ENCODE measurements around the gene DRD4.
"Not testable (repeated sequence)": the region's sequence is repeated elsewhere in the genome, so short reads cannot be mapped to it uniquely, and the experiment has no call there.

Gene DRD4

GRCh38 chr11:643849-644738, 7.0 kb downstream of the DRD4 start:
- DNase-seq (ENCODE audit: low spot score) = no peak

GRCh38 chr11:645536-645935, 8.5 kb downstream of the DRD4 start:
- no peak for DNase-seq (ENCODE audit: low spot score)

- no peak for DNase-seq (ENCODE audit: low spot score)
These were observed 9.1 kb downstream of the DRD4 start for GRCh38 chr11:646214-646613.

- DNase-seq (ENCODE audit: low spot score) = not testable (repeated sequence)
These were observed 10.6 kb downstream of the DRD4 start for GRCh38 chr11:647672-648158.

- DNase-seq (ENCODE audit: low spot score) = no peak
These were observed 13.4 kb downstream of the DRD4 start for GRCh38 chr11:650482-650881.

DNA sequence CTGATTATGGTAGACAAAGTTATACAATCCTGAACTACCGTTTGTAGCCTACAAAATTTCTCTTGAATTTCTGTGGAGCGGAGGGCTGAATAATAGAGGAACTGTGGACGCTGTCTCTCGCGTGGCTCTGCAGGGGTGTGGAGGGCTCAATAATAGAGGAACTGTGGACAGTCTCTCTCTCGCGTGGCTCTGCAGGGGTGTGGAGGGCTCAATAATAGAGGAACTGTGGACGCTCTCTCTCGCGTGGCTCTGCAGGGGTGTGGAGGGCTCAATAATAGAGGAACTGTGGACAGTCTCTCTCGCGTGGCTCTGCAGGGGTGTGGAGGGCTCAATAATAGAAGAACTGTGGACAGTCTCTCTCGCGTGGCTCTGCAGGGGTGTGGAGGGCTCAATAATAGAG, 16.1 kb downstream of the DRD4 start:
- DNase-seq (ENCODE audit: low spot score) = not testable (repeated sequence)

GRCh38 chr11:653837-654236, 16.8 kb downstream of the DRD4 start:
- no peak for DNase-seq (ENCODE audit: low spot score)

GRCh38 chr11:654444-654843, 17.4 kb downstream of the DRD4 start:
- not testable (repeated sequence) for DNase-seq (ENCODE audit: low spot score)

- DNase-seq (ENCODE audit: low spot score) = no peak
These were observed 18.1 kb downstream of the DRD4 start for GRCh38 chr11:655036-655726.

- no peak for DNase-seq (ENCODE audit: low spot score)
These were observed 19.4 kb downstream of the DRD4 start for GRCh38 chr11:656426-656825.

DNA sequence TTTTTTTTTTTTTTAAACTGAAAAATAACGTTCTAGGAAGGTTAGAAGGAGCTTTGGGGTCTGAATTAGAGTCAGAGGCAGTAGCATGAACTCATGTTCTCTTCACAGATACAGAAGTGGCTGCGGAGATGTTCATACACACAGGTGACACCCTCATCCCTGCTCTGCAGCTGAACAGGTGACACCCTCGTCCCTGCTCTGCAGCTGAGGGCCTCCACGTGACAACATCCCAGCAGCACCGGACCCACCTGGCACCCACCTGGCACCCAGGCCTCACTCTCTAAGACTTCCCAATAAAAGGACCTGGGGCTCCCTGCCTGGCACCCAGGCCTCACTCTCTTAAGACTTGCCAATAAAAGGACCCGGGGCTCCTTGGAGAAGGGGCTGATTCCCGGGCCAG, 19.8 kb downstream of the DRD4 start:
- DNase-seq (ENCODE audit: low spot score) = no peak

DNA sequence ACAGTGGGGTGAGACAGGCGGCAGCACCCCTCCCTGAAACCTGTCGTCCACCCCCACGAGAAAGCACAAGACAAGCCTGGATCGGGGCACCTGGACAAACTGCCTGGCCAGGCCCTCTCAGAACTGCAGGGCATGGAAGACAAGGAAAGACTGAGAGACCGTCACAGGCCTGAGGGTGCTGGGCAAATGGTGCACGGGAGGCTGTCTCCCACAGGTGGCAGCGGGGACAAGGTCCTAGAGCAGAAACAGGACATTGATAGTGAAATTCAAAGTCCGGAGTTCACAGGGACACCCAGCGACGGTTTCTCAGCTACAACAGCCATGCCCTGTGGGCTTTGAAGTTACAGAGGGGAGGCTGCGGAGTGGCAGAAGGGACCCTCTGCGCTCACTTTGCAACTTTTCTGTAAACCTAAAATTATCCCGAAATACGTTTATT, 20.6 kb downstream of the DRD4 start:
- DNase-seq (ENCODE audit: low spot score) = no peak

DNA sequence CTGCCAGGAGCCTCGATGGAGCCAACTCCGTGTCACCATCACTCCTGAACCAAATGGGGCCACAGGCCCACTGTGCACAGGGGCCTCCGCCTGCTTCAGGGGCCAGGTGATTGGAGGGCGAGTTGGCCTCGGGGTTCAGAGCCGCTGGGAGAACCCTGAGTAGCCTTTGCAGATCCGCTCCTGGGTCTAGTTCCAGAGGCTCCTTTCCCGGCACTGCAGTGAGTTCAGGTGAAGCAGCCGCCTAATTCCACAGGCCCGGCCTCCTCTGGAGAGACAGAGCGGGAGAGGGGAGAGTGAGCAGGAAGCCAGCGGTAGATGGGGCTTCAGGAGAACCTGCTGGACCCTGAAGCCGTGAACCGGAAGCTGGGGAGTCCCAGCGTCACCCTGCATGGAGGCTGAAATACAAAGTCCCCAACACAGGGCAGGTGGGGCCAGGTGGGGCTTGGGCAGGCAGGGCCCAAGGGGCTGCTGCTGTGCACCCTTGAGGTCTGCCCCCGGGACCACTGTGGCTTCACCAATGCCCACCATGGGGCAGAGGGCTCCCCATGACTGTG, 22.5 kb downstream of the DRD4 start:
- DNase-seq (ENCODE audit: low spot score) = no peak

DNA sequence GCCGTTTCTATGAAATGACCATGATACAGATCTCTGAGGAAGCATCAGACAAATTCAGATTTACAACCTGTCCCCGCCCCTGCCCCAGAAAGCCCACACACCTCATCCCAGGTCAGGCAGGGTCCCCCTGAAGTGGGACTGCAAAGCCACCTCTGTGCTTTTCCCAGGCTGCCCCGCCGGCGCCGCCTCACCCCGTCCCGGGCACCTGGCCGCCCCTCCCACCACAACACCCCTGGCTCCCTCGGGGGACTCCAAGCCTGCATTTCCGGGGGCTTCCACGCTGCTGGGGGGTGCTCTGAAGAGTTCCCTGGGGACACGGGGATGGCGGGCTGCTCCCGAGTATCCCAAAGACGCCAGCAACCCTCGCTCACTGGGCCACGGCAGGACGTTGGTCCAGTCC, 23.2 kb downstream of the DRD4 start:
- DNase-seq (ENCODE audit: low spot score) = no peak

DNA sequence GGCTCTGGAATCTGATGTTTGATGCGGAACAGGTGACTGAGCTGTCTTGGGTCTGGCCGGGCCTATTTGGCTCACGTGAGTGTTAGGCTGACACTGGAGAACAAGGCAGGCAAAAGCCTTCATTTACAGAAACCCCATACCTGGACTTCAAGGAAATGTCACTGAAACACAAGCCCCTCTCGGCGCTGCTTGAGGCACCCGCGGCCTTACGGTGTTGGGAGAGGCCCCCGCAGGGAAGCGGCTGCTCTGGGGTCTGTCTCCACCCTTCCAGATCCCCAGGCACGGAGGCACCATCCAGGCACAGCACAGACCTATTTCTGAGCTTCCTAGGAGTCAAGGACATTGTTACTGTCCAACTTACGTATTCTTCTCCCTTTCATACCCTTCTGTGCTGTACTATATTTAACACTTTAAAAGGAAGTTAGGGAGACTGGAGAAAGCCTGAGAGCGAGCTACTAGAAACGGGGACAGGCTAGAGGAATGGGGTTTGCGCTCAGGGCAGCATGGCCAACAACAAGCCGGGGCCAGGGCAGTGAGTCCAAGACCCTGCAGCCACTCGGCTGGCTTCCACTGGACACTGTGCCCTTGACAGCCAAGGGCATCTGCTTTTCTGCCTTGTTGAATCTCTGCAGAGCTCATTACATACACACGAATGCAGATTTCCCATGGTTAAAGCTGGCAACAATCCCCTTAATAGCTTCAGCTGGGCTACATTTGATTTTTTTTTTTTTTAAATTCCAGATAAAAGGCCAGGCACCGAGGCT, 23.8 kb downstream of the DRD4 start:
- DNase-seq (ENCODE audit: low spot score) = no peak

DNA sequence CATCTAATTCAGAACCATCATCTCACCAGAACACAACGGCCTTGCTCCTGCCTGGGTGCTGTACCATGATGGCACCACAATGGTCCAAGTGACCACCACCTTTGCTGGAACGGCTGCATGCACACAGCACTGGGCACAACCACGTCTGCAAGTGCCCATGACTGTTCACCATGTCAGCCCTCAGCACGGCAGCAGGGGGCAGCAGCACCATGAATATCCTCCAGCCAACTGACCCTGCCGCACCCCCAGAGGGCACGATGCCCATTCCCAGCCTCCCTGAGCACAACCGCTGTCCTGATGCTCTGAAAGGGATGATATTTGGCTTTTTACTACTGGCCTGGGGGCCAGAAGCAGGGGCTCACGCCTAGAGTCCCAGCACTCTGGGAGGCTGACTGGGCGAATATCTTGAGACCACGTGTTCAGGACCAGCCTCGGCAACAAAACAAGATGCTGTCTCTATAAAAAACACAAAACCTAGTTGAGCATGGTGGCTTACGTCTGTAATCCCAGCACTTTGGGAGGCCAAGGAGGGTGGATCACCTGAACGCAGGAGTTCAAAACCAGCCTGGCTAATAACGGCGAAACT, 25.7 kb downstream of the DRD4 start:
- peak; percentile 15 for DNase-seq (ENCODE audit: low spot score)

DNA sequence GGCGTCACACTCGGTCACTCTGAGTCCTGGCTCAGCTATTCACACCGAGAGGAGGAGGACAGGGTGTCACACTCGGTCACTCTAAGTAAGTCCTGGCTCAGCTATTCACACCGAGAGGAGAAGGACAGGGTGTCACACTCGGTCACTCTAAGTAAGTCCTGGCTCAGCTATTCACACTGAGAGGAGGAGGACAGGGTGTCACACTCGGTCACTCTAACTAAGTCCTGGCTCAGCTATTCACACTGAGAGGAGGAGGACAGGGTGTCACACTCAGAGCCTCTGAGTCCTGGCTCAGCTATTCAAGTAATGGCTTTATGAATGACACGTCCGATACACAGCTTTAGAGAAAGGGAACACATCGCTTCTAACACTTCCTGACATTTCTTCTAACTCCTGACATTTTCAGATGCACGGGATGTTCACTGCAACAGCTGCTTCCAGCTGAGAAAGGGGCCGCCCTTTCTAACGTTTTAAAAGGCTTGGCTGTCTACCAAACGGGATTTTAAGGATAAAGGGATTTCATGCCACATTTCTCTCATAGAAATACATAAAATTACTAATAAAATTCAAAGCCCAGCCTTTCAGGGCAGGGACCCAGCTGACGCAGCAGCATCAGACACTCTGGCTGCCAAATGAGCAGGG, 28.1 kb downstream of the DRD4 start:
- DNase-seq (ENCODE audit: low spot score) = no peak

GRCh38 chr11:665704-666281, 28.7 kb downstream of the DRD4 start:
- DNase-seq (ENCODE audit: low spot score) = no peak

- DNase-seq (ENCODE audit: low spot score) = no peak
These were observed 36.8 kb downstream of the DRD4 start for GRCh38 chr11:673866-674265.

DNA sequence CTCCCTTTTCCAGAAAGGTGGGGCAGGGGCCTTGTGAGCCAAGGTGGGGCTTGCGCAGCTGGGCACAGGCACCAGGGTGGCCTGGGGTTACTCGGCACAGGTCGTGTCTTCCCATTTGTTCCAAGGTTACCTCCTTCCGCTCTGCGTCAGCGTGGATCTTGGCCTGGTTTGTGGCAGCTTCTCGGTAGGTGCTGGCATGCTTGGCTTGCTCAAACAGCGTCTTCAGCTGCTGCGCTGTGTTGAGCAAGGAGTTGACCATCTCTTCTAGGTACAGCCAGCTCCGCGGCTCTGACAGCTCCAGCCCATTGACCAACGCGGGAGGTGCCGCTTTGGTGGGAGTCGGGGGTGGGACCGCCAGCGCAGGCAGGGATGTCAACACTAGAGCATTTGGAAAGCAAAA, 37.3 kb downstream of the DRD4 start:
- no peak for DNase-seq (ENCODE audit: low spot score)

GRCh38 chr11:678297-678696, 41.2 kb downstream of the DRD4 start:
- no peak for DNase-seq (ENCODE audit: low spot score)
